Hepatocyte (in vitro differentiated cells): Measurements from ENCODE around the gene SPATS2. TPM values are rescaled to one million over a fixed set of nuclear protein-coding genes. Genes with fewer than 3 reads are reported as not detected.

ENCODE experiments used
- DNase-seq: peaks from one replicate; pipeline ENCODE4 v3.0.0-alpha.2; 2016; ENCODE audit warnings: low spot score
- H2AFZ ChIP-seq: fragments of 200-600 bp; sonication (generic); 2 replicates; pipeline ENCODE4 v1.6.0; 2016; ENCODE audit warnings: antibody characterized with exemption, mild to moderate bottlenecking
- H3K27ac ChIP-seq: fragments of 200-600 bp; sonication (generic); 2 replicates; pipeline ENCODE4 v1.5.1; 2016; ENCODE audit warnings: mild to moderate bottlenecking
- H3K27me3 ChIP-seq: fragments of 200-600 bp; sonication (generic); 2 replicates; pipeline ENCODE4 v1.6.1; 2016
- H3K36me3 ChIP-seq: fragments of 200-600 bp; sonication (generic); replicated peaks from 2 replicates; pipeline ENCODE4 v1.5.1; 2016; ENCODE audit warnings: low read depth; ENCODE audit not compliant: insufficient read depth
- H3K4me1 ChIP-seq: fragments of 200-600 bp; sonication (generic); 2 replicates; pipeline ENCODE4 v1.5.1; 2016; ENCODE audit warnings: mild to moderate bottlenecking, moderate library complexity; ENCODE audit not compliant: insufficient read depth
- H3K4me2 ChIP-seq: fragments of 200-600 bp; sonication (generic); 2 replicates; pipeline ENCODE4 v1.6.0; 2016
- H3K4me3 ChIP-seq: fragments of 200-600 bp; sonication (generic); 2 replicates; pipeline ENCODE4 v1.5.1; 2016; ENCODE audit warnings: mild to moderate bottlenecking
- H3K79me2 ChIP-seq: fragments of 200-600 bp; sonication (generic); 2 replicates; pipeline ENCODE4 v1.6.0; 2017; ENCODE audit warnings: mild to moderate bottlenecking
- H3K9me2 ChIP-seq: fragments of 200-600 bp; sonication (generic); replicated peaks from 2 replicates; pipeline ENCODE4 v1.6.0; 2017; ENCODE audit warnings: mild to moderate bottlenecking; ENCODE audit not compliant: insufficient read depth
- H3K9me3 ChIP-seq: fragments of 200-600 bp; sonication (generic); 2 replicates; pipeline ENCODE4 v1.5.1; 2016; ENCODE audit warnings: low read depth, mild to moderate bottlenecking
- H4K20me1 ChIP-seq: fragments of 200-600 bp; sonication (generic); 2 replicates; pipeline ENCODE4 v1.6.0; 2016; ENCODE audit warnings: mild to moderate bottlenecking; ENCODE audit not compliant: insufficient read depth, poor library complexity, severe bottlenecking
- CTCF ChIP-seq: fragments of 200-600 bp; sonication (generic); IDR thresholded peaks from 2 replicates; pipeline ENCODE4 v1.5.1; 2016; ENCODE audit warnings: antibody characterized with exemption, mild to moderate bottlenecking; ENCODE audit not compliant: poor library complexity
- EZH2 ChIP-seq: fragments of 200-600 bp; sonication (generic); IDR thresholded peaks from 2 replicates; pipeline ENCODE4 v1.6.1; 2016; ENCODE audit warnings: antibody characterized with exemption, mild to moderate bottlenecking, borderline replicate concordance
- EZH2phosphoT487 ChIP-seq: fragments of 200-600 bp; sonication (generic); IDR thresholded peaks from one replicate; pipeline ENCODE4 v1.6.1; 2018; ENCODE audit warnings: antibody characterized with exemption, mild to moderate bottlenecking, low read depth, moderate library complexity; ENCODE audit not compliant: unreplicated experiment, severe bottlenecking
- WGBS: methylation state at CpG from one replicate; pipeline ENCODE4 v1.1.6; 2016; ENCODE audit warnings: low lambda C conversion rate; ENCODE audit errors: missing lambda C conversion rate; 5-methylcytosine and 5-hydroxymethylcytosine counted together
- polyA plus RNA-seq: library from polyadenylated mRNA; unstranded; fragments of >200 nt; fragmentation: Nextera tagmentation; extraction: Ambion mirVana; gene quantifications from 2 replicates; pipeline ENCODE4 v1.2.1, GENCODE V29; 2016
- total RNA-seq: library from RNA; depleted of rRNA; stranded (reverse); fragments of >200 nt; gene quantifications from 2 replicates; pipeline ENCODE4 v1.2.3, GENCODE V29; 2014

SPATS2 gene
- total and polyA plus RNA-seq, 2 experiments from 2014 or later = 24.9 to 39.8 TPM

GRCh38 chr12:49458816-49459215 is 91.6 kb downstream of the SPATS2 start:
- H3K36me3 ChIP-seq = no peaks in the 10 kb centered on the region
- no peaks in the 10 kb centered on the region for H3K9me3 ChIP-seq
- no peak overlapping the region for H3K4me3 ChIP-seq
- no peak overlapping the region for H2AFZ ChIP-seq
- H4K20me1 ChIP-seq = no peaks in the 10 kb centered on the region
- DNase-seq = no peak
- no peak for TF ChIP-seq EZH2
- 94% methylated on average over 3 of the region's 3 CpGs for WGBS
- no peak overlapping the region for H3K27ac ChIP-seq
- no peak overlapping the region for H3K4me2 ChIP-seq
- H3K4me1 ChIP-seq = peaks cover 4% of the 10 kb centered on the region
- peaks cover 52% of the 10 kb centered on the region for H3K79me2 ChIP-seq
- H3K27me3 ChIP-seq = no peaks in the 10 kb centered on the region
- no peaks in the 10 kb centered on the region for H3K9me2 ChIP-seq

- no peaks in the 10 kb centered on the region for H3K9me3 ChIP-seq
- peaks cover 3% of the 10 kb centered on the region for H3K36me3 ChIP-seq
- no peak overlapping the region for H2AFZ ChIP-seq
- 27% methylated on average over 1 of the region's 1 CpG for WGBS
- no peak overlapping the region for H3K4me2 ChIP-seq
- DNase-seq = no peak
- no peak overlapping the region for H3K4me3 ChIP-seq
- peaks cover 4% of the 10 kb centered on the region for H3K4me1 ChIP-seq
- H3K9me2 ChIP-seq = no peaks in the 10 kb centered on the region
- peaks cover 30% of the 10 kb centered on the region for H3K79me2 ChIP-seq
- TF ChIP-seq EZH2 = no peak
- TF ChIP-seq EZH2phosphoT487 = no peak
- TF ChIP-seq CTCF = no peak
- peak overlapping the region; percentile 20 for H3K27ac ChIP-seq
- H3K27me3 ChIP-seq = no peaks in the 10 kb centered on the region
- H4K20me1 ChIP-seq = no peaks in the 10 kb centered on the region
Observed at GRCh38 chr12:49461221-49461620, 94.0 kb downstream of the SPATS2 start.

- WGBS = 90% methylated on average over 11 of the region's 11 CpGs
- H3K4me3 ChIP-seq = no peak overlapping the region
- H3K4me1 ChIP-seq = peaks cover 4% of the 10 kb centered on the region
- no peak for DNase-seq
- H3K4me2 ChIP-seq = no peak overlapping the region
- H3K79me2 ChIP-seq = peaks cover 27% of the 10 kb centered on the region
- H3K27ac ChIP-seq = no peak overlapping the region
- H3K9me3 ChIP-seq = no peaks in the 10 kb centered on the region
- no peaks in the 10 kb centered on the region for H3K27me3 ChIP-seq
- peaks cover 3% of the 10 kb centered on the region for H3K36me3 ChIP-seq
- TF ChIP-seq CTCF (no peak), EZH2 (no peak), EZH2phosphoT487 (no peak)
- no peaks in the 10 kb centered on the region for H4K20me1 ChIP-seq
- H3K9me2 ChIP-seq = no peaks in the 10 kb centered on the region
- no peak overlapping the region for H2AFZ ChIP-seq
Observed at GRCh38 chr12:49462083-49462744, 95.0 kb downstream of the SPATS2 start.

GRCh38 chr12:49465132-49465531 is 97.9 kb downstream of the SPATS2 start:
- no peak for DNase-seq
- no peaks in the 10 kb centered on the region for H3K27me3 ChIP-seq
- H3K4me3 ChIP-seq = no peak overlapping the region
- H3K4me1 ChIP-seq = peaks cover 4% of the 10 kb centered on the region
- H3K9me2 ChIP-seq = no peaks in the 10 kb centered on the region
- WGBS = 98% methylated on average over 2 of the region's 2 CpGs
- TF ChIP-seq EZH2 = no peak
- no peak for TF ChIP-seq EZH2phosphoT487
- no peak for TF ChIP-seq CTCF
- no peaks in the 10 kb centered on the region for H4K20me1 ChIP-seq
- H3K79me2 ChIP-seq = peaks cover 14% of the 10 kb centered on the region
- H3K9me3 ChIP-seq = no peaks in the 10 kb centered on the region
- H3K4me2 ChIP-seq = no peak overlapping the region
- peaks cover 3% of the 10 kb centered on the region for H3K36me3 ChIP-seq
- H3K27ac ChIP-seq = no peak overlapping the region
- no peak overlapping the region for H2AFZ ChIP-seq
